Heart right ventricle (tissue), 16 donors: ENCODE results near the gene CLPTM1L. TPM values are rescaled to one million over a fixed set of nuclear protein-coding genes. Genes with fewer than 3 reads are reported as not detected.
"Not testable (repeated sequence)": the region's sequence is repeated elsewhere in the genome, so short reads cannot be mapped to it uniquely, and the experiment has no call there.

ENCODE experiments used
- ATAC-seq, 8 donors: fragments of 200-7000 bp; cut with Tn5 transposase; one replicate each; pipeline ENCODE4 v1.9.1; 2020; ENCODE audit warnings: mild to moderate bottlenecking in 8 of 8, moderate library complexity in 8 of 8, moderate number of reproducible peaks in 1 of 8
- DNase-seq, 2 donors: peaks; one replicate each; pipeline ENCODE4 v3.0.0-alpha.2; 2020
- H3K27ac ChIP-seq, 10 donors: fragments of 200-600 bp; sonication (generic) in 2 of 10; one replicate each; pipeline versions ENCODE4 v1.5.0 to v1.8.0; 2020 to 2022; ENCODE audit warnings: mild to moderate bottlenecking in 3 of 10
- H3K27me3 ChIP-seq, 7 donors: fragments of 200-600 bp; one replicate each; pipeline ENCODE4 v1.8.0; 2021 to 2022; ENCODE audit warnings: mild to moderate bottlenecking in 2 of 7
- H3K36me3 ChIP-seq, 9 donors: fragments of 200-600 bp; sonication (generic) in 1 of 9; one replicate each; pipeline versions ENCODE4 v1.5.0 to v1.8.0; 2020 to 2022; ENCODE audit warnings: mild to moderate bottlenecking in 2 of 9
- H3K4me1 ChIP-seq, 9 donors: fragments of 200-600 bp; sonication (generic) in 1 of 9; one replicate each; pipeline versions ENCODE4 v1.5.0 to v1.8.0; 2020 to 2022; ENCODE audit warnings: mild to moderate bottlenecking in 4 of 9
- H3K4me3 ChIP-seq, 10 donors: fragments of 200-600 bp; sonication (generic) in 2 of 10; one replicate each; pipeline versions ENCODE4 v1.5.0 to v1.8.0; 2020 to 2022; ENCODE audit warnings: mild to moderate bottlenecking in 7 of 10, moderate library complexity in 2 of 10
- H3K9me3 ChIP-seq, 11 donors: fragments of 200-600 bp in 10 of 11; sonication (generic) in 2 of 11; one replicate each; pipeline versions ENCODE4 v1.5.0 to v1.8.0; 2013 to 2022; ENCODE audit warnings: mild to moderate bottlenecking in 2 of 11, control low read depth in 1 of 11, moderate library complexity in 1 of 11
- CTCF ChIP-seq, 9 donors: fragments of 200-600 bp; sonication (generic) in 2 of 9; IDR thresholded peaks; one replicate each; pipeline versions ENCODE4 v1.5.0 to v1.8.0; 2021 to 2022; ENCODE audit warnings: antibody characterized with exemption in 9 of 9, mild to moderate bottlenecking in 5 of 9, moderate library complexity in 1 of 9
- WGBS, 2 donors: extraction: QIAGEN DNeasy Blood & Tissue Kit; methylation state at CpG; one replicate each; pipeline ENCODE4 v1.1.7; 2013; ENCODE audit warnings: inconsistent platforms in 1 of 2; 5-methylcytosine and 5-hydroxymethylcytosine counted together
- intact Hi-C, 10 donors: fragments of 100-400 bp; cut with DNase I; formaldehyde crosslinking; loops; one replicate each; pipeline versions ENCODE4 v1.11.1 to v1.14.2; 2022
- polyA plus RNA-seq, 2 donors: library from polyadenylated mRNA; stranded (reverse); fragments of 200-250 nt; gene quantifications; one replicate each; pipeline ENCODE4 v1.2.3, GENCODE V29; 2013
- total RNA-seq, 10 donors: library from RNA; stranded (reverse); fragmentation: NEBNext Ultra II Directional in 3 of 10; extraction: Animal tissue kit (Norgen Biotek cat#: 25700) in 3 of 10; gene quantifications; one replicate each; pipeline versions ENCODE4 v1.2.1 to v1.2.4, GENCODE V29; 2021 to 2023
- donor health status: Arrhythmogenic right ventricular cardiomyopathy.
- donor health status: ischemic (EF 13 %, LVEDD 7.1; RV severe dilation, severe dysfunction).
- donor health status: healthy with polysubstance abuse.
- donor health status: DM: no; HTN: yes; CAD: no.
- donor health status: DM: no; HTN: no; CAD: no.
- donor health status: ischemic (EF 25% LVEDD 6.9; RV normal size, moderate dysfunction).
- donor health status: ischemic (EF 25% LVEDD 5.7; RV mildly dilated, moderate dysfunction).
- donor health status: healthy.
- donor health status: DM: yes; HTN: yes; CAD: no.
- donor health status: Ischemic cardiomyopathy.
- donor health status: ischemic (EF 35%, LVEDD 5.7; RV mildly dilated, moderate dysfunction).
- donor health status: nonischemic (EF 11% LVEDD 7.7; RV severe dilation, severe dysfunction).
- donor health status: DM: yes; HTN: yes; CAD: no.
- donor health status: PGD.
- donor health status: ischemic (EF 29% LVEDD 5.4; RV normal size, mild dysfunction).
- donor health status: nonischemic (EF 23%, LVEDD 6.1; RV moderate dilation, normal function).

The CLPTM1L gene
- total and polyA plus RNA-seq, 12 donors, result 21.5 to 78.0 (median 32.5) TPM

- H3K4me3 ChIP-seq, result no peak overlapping the region
- peaks cover 0 to 3% (median 0%) of the 10 kb centered on the region in 11 donors for H3K9me3 ChIP-seq
- TF ChIP-seq CTCF (IDR thresholded peaks at IDR 0.05), result no peak
- intact Hi-C loops, result no loop called here
- WGBS, 2 donors, result 80 to 81% methylated on average over 23 of the region's 23 CpGs
- peaks cover 0 to 8% (median 4%) of the 10 kb centered on the region in 9 donors for H3K4me1 ChIP-seq
- ATAC-seq (no peak), DNase-seq (no peak)
- no peaks in the 10 kb centered on the region for H3K36me3 ChIP-seq
- no peak overlapping the region for H3K27ac ChIP-seq
- H3K27me3 ChIP-seq, result peaks cover 0 to 54% (median 32%) of the 10 kb centered on the region in 7 donors
Observed at GRCh38 chr5:1375871-1376810, 31.2 kb upstream of the CLPTM1L start.

- H3K4me3 ChIP-seq, result no peak overlapping the region
- H3K4me1 ChIP-seq, result no peaks in the 10 kb centered on the region
- no peaks in the 10 kb centered on the region for H3K9me3 ChIP-seq
- no peak overlapping the region for H3K27ac ChIP-seq
- peak in 1 of 8 donors; percentile 50 for ATAC-seq
- peaks cover 0 to 40% (median 17%) of the 10 kb centered on the region in 7 donors for H3K27me3 ChIP-seq
- 50 to 63% methylated on average over 6 of the region's 6 CpGs for WGBS, 2 donors
- H3K36me3 ChIP-seq, result no peaks in the 10 kb centered on the region
- no peak for DNase-seq
- no peak for TF ChIP-seq CTCF (IDR thresholded peaks at IDR 0.05)
- intact Hi-C loops, result no loop called here
Observed at GRCh38 chr5:1374679-1375055, 29.8 kb upstream of the CLPTM1L start.

GRCh38 chr5:1374030-1374678 is 29.3 kb upstream of the CLPTM1L start:
- H3K36me3 ChIP-seq, result no peaks in the 10 kb centered on the region
- H3K4me1 ChIP-seq, result no peaks in the 10 kb centered on the region
- H3K9me3 ChIP-seq, result no peaks in the 10 kb centered on the region
- 66 to 70% methylated on average over 9 of the region's 9 CpGs for WGBS, 2 donors
- no peak for TF ChIP-seq CTCF (IDR thresholded peaks at IDR 0.05)
- DNase-seq, result no peak
- peaks cover 0 to 35% (median 12%) of the 10 kb centered on the region in 7 donors for H3K27me3 ChIP-seq
- no peak overlapping the region for H3K4me3 ChIP-seq
- no peak for ATAC-seq
- intact Hi-C loops, result no loop called here
- no peak overlapping the region for H3K27ac ChIP-seq

GRCh38 chr5:1371972-1372342 is 27.1 kb upstream of the CLPTM1L start:
- H3K36me3 ChIP-seq, DNase-seq, intact Hi-C loops, H3K4me1 ChIP-seq, H3K4me3 ChIP-seq, ATAC-seq, H3K27ac ChIP-seq, H3K9me3 ChIP-seq: not testable (repeated sequence)
- 88 to 89% methylated on average over 4 of the region's 4 CpGs for WGBS, 2 donors
- peaks cover 0 to 33% (median 10%) of the 10 kb centered on the region in 7 donors for H3K27me3 ChIP-seq
